Stimulated activated CD4-positive, alpha-beta T cell treated with anti-CD3 and anti-CD28 coated beads, Interleukin-15, amount 100 ng/mL, for 1 hour (primary cell): ENCODE data around the gene ZNF613.
"Not testable (repeated sequence)": the region's sequence is repeated elsewhere in the genome, so short reads cannot be mapped to it uniquely, and the experiment has no call there.

Experiments used
- DNase-seq, 2 donors: peaks; one replicate each; pipeline ENCODE4 v3.0.0-alpha.2; 2020; ENCODE audit warnings: low read depth in 1 of 2, low spot score in 1 of 2

The ZNF613 gene

GRCh38 chr19:51938936-51939335 lies 11.7 kb downstream of the ZNF613 start:
- DNase-seq, result no peak

DNA sequence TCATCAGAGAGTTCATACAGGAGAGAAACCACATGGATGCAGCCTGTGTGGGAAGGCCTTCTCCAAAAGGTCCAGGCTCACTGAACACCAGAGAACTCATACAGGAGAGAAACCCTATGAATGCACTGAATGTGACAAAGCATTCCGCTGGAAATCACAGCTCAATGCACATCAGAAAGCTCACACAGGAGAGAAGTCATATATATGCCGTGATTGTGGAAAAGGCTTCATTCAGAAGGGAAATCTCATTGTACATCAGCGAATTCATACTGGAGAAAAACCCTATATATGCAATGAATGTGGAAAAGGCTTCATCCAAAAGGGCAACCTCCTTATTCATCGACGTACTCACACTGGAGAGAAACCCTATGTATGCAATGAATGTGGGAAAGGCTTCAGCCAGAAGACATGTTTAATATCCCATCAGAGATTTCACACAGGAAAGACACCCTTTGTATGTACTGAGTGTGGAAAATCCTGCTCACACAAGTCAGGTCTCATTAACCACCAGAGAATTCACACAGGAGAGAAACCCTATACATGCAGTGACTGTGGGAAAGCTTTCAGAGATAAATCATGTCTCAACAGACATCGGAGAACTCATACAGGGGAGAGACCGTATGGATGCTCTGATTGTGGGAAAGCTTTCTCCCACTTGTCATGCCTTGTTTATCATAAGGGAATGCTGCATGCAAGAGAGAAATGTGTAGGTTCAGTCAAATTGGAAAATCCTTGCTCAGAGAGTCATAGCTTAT lies 17.7 kb downstream of the ZNF613 start:
- DNase-seq, result no peak

- DNase-seq, result no peak
Observed at GRCh38 chr19:51946602-51947001, 19.3 kb downstream of the ZNF613 start.

GRCh38 chr19:51948975-51949374 lies 21.7 kb downstream of the ZNF613 start:
- no peak for DNase-seq

- not testable (repeated sequence) for DNase-seq
Observed at GRCh38 chr19:51957846-51958245, 30.6 kb downstream of the ZNF613 start.

DNA sequence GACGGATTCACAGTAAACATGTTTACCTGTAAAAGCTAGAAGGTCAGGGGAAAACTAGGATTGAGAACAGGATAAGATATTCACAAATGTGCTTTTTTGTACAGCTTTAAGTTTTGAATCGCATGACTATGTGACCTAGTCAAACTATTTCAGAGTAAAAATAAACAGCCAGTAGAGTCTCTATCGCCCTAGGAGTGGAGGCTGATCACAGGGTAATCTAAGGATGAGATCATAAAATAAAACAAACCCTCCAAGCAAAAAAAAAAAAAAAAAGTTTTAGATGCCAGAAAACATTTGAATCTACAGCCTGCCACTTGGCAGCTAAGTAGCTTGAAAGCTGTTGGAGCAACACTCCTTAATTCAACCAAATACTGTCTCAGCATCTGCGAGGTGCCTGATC lies 32.5 kb downstream of the ZNF613 start:
- DNase-seq, result no peak

- DNase-seq, result not testable (repeated sequence)
Observed at GRCh38 chr19:51960621-51961233, 33.5 kb downstream of the ZNF613 start.

DNA sequence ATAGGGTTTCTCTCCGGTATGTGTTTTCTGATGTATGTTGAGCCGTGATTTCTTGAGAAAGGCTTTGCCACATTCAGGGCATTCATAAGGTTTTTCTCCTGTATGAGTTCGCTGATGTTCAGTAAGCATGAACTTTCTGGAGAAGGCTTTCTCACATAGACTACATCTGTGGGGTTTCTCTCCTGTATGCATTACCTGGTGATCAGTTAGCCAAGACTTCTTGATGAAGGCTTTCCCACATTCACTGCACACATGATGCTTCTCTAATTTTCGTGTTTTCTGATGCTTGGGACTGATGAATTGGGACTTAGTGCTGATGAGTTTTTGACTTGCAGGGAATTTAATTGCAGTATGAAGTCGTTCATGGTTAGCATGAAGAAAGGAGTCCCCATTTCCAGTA lies 38.3 kb downstream of the ZNF613 start:
- DNase-seq, result no peak

DNA sequence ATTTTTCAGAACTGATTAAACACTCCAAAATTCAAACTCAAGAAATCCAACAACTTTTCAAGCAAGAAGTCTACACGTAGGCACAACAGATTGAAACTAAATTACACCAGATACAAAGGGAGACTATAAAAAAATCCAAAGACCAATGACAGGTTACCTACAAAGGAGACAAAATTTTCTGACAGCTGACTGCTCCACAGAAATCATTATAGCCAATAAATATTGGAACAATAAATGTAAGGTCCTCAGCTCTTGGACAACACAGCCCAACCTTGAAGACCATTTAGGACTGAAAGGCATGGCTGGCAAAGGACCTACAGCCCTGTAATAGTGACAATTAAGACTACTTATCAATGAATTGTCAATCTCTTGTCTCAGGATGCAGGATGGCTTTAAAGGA lies 43.4 kb downstream of the ZNF613 start:
- no peak for DNase-seq

GRCh38 chr19:51971624-51972023 lies 44.4 kb downstream of the ZNF613 start:
- DNase-seq, result no peak

DNA sequence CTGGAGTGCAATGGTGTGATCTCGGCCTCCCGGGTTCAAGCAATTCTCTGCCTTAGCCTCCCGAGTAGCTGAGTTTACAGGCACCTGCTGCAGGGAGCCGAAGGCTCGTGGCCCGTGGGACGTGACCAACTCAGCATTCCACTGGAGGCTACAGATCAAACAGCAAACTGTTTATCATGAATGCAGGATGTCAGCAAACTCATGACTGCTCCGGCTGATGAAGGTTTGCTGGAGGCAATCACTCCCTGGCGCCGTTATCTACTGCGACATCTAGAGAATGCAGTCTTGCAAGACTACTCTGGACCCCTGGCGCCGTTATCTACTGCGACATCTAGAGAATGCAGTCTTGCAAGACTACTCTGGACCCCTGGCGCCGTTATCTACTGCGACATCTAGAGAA lies 48.5 kb downstream of the ZNF613 start:
- DNase-seq, result not testable (repeated sequence)

- no peak for DNase-seq
Observed at GRCh38 chr19:51976852-51977251, 49.6 kb downstream of the ZNF613 start.

- DNase-seq, result no peak
Observed at GRCh38 chr19:51977346-51977745, 50.1 kb downstream of the ZNF613 start.

DNA sequence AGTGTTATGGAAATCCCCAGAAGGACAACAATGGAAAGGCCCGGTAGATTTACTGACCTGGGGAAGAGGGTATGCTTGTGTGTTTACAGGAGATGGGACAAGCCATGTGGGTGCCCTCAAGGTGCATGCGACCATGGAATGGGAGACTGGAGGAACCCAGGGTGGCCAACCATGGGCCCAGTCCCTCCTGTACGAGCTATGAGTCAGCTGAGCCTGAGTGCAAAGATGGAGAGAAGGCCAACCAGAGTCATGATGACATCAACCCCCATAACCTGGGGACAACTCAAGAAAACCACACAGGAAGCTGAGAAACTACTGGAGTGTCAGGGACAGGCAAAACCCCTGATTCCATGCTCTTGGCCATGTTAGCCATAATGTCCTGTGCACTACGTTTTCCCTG lies 51.6 kb downstream of the ZNF613 start:
- no peak for DNase-seq

DNA sequence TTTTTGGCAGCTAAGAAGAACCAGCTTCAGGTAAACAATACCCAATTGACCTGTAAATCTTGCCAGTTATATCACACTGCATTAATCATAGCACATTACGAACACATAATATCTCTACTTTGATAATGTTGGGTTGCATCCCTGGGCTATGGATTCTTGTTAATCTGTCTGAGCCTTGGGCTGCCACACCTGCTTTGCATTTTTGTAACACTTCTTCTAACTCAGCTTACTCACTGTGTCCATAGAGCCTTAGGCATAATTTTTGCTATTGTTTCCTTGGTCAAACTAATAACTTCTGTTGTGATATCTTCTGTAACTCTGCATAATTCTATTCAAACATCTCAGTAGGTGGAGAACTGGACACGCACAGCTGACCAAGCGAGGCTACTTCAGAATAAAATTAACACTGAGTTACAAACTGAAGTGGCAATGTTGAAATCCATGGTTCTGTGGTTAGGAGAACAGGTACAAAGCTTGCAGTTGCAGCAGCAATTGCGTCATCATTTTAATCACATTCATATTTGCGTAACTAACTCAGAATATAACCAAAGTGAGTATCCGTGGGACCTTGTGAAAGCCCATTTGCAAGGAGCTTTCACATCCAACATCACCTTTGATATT lies 53.0 kb downstream of the ZNF613 start:
- DNase-seq, result no peak

GRCh38 chr19:51980926-51981325 lies 53.7 kb downstream of the ZNF613 start:
- DNase-seq, result not testable (repeated sequence)

GRCh38 chr19:51983361-51983760 lies 56.1 kb downstream of the ZNF613 start:
- no peak for DNase-seq

- DNase-seq, result peak; percentile 68
Observed at GRCh38 chr19:51986309-51987291, 59.3 kb downstream of the ZNF613 start, which contains the start of gene ZNF350. Gene ZNF350 (minus strand): TSS chr19:51986840. CDS start chr19:51974360, 12,480 bp downstream.

- DNase-seq, result no peak
Observed at GRCh38 chr19:51993422-51993821, 66.2 kb downstream of the ZNF613 start.

GRCh38 chr19:51994048-51994644 lies 66.9 kb downstream of the ZNF613 start:
- DNase-seq, result no peak
